OCI-LY1 (cell line): ENCODE measurements around the gene SLC27A6.

Experiments used
- EZH2 ChIP-seq: fragments of 200-600 bp; sonication (generic), shearing (Covaris generic); IDR thresholded peaks from 2 replicates; pipeline ENCODE4 v1.8.0; 2017; ENCODE audit warnings: borderline replicate concordance, mixed run types, mild to moderate bottlenecking, antibody characterized with exemption, low read length, moderate library complexity, mixed read lengths
- TF ChIP-seq, protein P1 (sequence below): fragments of 200-600 bp; sonication (generic), shearing (Covaris generic); IDR thresholded peaks from 2 replicates; pipeline ENCODE4 v1.5.1; 2017; ENCODE audit warnings: mild to moderate bottlenecking, antibody characterized with exemption, low read length, moderate library complexity, mixed read lengths

DNA sequence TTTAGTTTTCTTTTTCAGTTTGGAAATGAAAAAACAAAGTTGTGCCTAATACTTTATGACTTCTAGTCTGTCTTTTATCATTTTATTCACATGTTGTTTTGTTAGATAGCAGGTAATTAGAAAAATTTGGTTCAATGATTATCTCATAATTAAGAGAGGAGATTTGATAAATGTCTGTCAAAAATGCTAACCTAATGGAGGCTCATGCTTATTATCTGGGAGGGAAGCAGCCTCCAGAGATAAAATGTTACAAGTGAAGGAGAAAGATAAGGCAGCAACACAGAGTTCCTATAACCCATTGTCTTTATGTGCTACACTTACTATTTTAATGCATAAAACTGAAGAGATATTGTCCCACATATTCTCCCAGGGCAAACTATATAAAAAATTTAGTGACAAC is 53.5 kb downstream of the SLC27A6 start:
- no peak for TF ChIP-seq EZH2
- TF ChIP-seq, protein P1, sequence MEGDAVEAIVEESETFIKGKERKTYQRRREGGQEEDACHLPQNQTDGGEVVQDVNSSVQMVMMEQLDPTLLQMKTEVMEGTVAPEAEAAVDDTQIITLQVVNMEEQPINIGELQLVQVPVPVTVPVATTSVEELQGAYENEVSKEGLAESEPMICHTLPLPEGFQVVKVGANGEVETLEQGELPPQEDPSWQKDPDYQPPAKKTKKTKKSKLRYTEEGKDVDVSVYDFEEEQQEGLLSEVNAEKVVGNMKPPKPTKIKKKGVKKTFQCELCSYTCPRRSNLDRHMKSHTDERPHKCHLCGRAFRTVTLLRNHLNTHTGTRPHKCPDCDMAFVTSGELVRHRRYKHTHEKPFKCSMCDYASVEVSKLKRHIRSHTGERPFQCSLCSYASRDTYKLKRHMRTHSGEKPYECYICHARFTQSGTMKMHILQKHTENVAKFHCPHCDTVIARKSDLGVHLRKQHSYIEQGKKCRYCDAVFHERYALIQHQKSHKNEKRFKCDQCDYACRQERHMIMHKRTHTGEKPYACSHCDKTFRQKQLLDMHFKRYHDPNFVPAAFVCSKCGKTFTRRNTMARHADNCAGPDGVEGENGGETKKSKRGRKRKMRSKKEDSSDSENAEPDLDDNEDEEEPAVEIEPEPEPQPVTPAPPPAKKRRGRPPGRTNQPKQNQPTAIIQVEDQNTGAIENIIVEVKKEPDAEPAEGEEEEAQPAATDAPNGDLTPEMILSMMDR: no peak
